NCI-H2081 treated with DMSO at 0.1 percent for 48 hours (cell line): ENCODE results near the gene TMC5.
A peak's percentile ranks its signal among the peaks of the same experiment; 100 is the strongest.
"Not testable (repeated sequence)": the region's sequence is repeated elsewhere in the genome, so short reads cannot be mapped to it uniquely, and the experiment has no call there.

ENCODE experiments used
- DNase-seq: peaks from one replicate; lab custom pipeline; 2025; lab: John Stamatoyannopoulos, UW

Gene TMC5, protein sequence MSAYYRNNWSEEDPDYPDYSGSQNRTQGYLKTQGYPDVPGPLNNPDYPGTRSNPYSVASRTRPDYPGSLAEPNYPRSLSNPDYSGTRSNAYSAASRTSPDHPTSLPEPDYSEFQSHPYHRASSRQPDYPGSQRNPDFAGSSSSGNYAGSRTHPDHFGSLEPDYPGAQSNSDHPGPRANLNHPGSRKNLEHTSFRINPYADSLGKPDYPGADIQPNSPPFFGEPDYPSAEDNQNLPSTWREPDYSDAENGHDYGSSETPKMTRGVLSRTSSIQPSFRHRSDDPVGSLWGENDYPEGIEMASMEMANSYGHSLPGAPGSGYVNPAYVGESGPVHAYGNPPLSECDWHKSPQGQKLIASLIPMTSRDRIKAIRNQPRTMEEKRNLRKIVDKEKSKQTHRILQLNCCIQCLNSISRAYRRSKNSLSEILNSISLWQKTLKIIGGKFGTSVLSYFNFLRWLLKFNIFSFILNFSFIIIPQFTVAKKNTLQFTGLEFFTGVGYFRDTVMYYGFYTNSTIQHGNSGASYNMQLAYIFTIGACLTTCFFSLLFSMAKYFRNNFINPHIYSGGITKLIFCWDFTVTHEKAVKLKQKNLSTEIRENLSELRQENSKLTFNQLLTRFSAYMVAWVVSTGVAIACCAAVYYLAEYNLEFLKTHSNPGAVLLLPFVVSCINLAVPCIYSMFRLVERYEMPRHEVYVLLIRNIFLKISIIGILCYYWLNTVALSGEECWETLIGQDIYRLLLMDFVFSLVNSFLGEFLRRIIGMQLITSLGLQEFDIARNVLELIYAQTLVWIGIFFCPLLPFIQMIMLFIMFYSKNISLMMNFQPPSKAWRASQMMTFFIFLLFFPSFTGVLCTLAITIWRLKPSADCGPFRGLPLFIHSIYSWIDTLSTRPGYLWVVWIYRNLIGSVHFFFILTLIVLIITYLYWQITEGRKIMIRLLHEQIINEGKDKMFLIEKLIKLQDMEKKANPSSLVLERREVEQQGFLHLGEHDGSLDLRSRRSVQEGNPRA

DNA sequence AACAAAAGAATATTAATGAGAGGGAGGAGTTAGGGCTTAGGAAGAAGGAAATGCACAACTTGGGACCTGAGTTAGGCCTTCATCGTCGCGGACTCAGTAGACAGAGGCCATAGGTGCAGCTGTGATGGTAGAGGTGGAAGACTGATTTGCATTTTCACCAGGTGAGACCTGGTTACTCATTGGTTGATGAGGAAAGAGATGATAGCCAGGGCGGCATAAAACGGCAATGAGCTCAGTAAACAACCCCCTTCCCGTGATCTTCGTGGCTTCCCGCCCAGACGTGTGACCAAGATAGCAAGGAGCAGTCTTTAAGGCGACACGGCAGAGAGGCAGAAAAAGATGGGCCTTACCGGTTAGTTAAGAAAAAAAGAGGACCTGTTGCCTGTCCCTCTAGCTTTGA is at the start of gene TMC5:
TSS of gene TMC5 (plus strand) at position 244 of the 400 bp plus-strand sequence. CDS start 22,156 bp downstream, outside the sequence.
- no peak for DNase-seq

DNA sequence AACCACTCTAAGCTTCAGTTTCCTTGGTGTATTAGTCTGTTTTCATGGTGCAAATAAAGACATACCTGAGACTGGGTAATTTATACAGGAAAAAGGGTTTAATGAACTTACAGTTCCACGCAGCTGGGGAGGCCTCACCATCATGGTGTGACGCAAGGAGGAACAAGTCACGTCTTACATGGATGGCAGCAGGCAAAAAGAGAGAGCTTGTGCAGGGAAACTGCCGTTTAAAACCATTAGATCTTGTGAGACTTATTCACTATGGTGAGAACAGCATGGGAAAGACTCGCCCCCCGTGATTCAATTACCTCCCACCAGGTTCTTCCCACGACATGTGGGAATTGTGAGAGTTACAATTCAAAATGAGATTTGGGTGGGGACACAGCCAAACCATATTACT is 45.1 kb upstream of the TMC5 start:
- not testable (repeated sequence) for DNase-seq

DNA sequence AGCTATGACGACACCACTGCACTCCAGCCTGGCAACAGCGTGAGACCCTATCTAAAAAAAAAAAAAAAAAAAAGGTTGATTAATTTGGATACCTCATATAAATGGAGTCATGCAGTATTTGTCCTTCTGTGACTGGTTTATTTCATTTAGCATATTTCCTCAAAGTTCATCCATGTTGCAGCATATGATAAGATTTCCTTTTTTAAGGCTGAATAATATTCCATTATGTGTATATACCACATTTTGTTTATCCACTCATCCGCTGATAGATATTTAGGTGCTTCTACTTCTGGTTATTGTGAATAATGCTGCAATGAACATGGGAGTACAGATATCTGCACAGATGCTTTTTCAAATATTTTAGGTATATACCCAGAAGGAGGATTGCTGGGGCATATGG is 43.3 kb upstream of the TMC5 start:
- DNase-seq: no peak

- DNase-seq: no peak
Observed at GRCh38 chr16:19375561-19376158, 42.0 kb upstream of the TMC5 start.

DNA sequence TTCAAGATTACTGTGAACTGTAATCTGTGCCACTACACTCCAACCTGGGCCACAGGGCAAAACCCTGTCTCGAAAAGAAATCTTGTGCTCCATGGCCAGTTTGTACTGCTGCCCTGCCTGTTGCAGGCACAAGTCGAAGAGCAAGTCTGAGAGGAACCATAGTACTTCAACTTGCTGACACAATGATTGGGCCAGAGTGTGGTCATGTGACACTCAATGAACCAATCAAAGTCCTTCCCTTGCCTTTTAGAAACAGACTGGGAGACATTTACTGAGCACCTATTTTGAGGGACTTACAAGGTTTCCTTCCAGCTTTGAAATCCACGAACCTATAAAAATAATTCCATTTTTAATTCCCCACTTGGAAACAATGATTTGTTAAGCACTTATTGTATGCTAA is 39.8 kb upstream of the TMC5 start:
- DNase-seq: no peak

DNA sequence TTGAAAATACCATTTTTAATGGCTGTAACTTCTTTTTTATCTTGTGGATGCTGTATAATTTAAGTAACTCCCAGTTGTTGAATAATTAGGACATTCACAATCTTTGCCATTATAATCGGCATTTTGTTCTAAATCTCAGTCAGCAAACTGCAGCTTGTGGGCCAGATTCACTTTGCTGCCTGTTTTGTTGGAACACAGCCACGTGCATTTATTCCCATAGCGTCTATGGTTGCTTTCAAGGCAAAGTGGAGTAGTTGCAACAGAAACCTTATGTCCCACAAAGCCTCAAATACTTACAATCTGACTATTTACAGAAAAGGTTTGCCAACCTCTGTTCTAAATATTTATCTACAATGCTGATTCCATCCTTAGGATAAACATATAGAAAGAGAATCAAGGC is 39.2 kb upstream of the TMC5 start:
- DNase-seq: no peak

- DNase-seq: no peak
Observed at GRCh38 chr16:19379838-19380237, 37.8 kb upstream of the TMC5 start.

DNA sequence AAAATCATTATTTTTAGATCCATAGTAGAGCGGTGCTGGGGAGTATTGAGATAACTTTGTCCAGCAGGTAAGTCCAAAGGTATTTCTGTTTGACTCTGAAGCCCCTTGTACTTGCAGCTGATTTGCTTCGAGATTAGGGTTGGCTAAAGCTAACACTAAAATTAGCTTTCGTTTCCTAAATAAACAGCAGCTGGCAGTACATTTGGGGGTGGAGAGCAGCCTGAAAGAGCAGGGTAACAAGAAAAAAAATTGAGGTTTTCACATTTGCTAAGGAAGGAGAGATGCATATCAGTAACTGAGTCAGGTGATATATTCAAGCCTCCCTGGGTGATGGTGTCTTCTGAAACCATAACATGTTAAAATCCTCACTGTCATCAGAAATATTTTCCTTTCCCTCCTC is 37.4 kb upstream of the TMC5 start:
- no peak for DNase-seq

GRCh38 chr16:19382084-19382801 is 35.4 kb upstream of the TMC5 start:
- no peak for DNase-seq

- DNase-seq: no peak
Observed at GRCh38 chr16:19382887-19383816, 34.5 kb upstream of the TMC5 start.

DNA sequence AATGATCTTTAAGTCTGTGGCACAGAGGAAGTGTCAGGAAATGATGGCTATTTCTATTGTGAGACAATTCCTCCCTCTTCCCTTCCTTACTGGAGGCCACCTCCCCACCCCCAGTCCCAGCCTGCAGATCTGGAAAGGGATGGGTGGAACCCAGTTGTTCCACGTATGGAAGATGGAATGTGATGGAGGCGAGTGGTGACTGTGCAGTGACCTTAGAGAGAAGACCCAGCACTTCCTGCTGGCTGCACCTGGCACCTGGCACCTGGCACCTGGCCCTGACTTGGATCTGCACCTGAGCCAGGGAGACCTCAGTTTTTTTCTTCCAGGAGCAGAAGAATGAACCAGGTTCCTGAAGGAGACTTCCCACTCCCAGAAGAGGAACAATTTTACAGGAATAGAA is 33.0 kb upstream of the TMC5 start:
- DNase-seq: no peak

DNA sequence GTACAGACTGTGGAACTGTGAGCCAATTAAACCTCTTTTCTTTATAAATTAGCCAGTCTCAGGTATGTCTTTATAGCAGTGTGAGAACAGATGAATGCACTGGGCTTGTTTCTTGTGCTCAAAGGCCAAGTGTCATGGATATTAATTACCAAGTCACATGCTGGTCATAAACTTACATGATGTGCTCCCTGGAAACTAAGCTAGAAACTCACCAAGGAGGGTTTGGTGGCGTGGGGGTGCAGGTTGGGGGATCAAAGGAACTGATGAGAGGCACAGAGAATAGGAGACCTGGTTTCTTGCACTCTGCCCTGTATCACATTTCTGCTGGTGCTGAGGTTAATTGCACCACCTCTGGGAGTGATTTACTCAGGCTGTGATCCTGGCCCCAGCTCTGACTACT is 31.2 kb upstream of the TMC5 start:
- DNase-seq: no peak

GRCh38 chr16:19389246-19389645 is 28.4 kb upstream of the TMC5 start:
- DNase-seq: peak; percentile 38

- DNase-seq: not testable (repeated sequence)
Observed at GRCh38 chr16:19391185-19391776, 26.4 kb upstream of the TMC5 start.

DNA sequence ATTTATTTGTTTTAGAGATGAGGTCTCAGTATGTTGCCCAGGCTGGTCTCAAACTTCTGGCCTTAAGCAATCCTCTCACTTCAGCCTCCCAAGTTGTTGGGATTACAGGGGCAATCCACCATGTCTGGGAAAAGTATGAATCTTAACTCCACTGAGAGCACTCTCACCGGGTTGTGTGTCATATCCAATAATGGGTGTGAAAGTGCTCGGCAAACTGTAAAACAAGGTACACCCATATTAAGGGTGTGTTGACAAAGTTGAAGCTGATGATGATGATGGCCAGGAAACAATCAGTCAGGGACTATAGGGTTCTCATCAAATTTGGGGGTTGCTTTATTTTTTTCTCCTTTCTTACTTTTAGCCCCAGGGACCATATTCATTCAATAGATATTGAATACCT is 25.3 kb upstream of the TMC5 start:
- DNase-seq: no peak

DNA sequence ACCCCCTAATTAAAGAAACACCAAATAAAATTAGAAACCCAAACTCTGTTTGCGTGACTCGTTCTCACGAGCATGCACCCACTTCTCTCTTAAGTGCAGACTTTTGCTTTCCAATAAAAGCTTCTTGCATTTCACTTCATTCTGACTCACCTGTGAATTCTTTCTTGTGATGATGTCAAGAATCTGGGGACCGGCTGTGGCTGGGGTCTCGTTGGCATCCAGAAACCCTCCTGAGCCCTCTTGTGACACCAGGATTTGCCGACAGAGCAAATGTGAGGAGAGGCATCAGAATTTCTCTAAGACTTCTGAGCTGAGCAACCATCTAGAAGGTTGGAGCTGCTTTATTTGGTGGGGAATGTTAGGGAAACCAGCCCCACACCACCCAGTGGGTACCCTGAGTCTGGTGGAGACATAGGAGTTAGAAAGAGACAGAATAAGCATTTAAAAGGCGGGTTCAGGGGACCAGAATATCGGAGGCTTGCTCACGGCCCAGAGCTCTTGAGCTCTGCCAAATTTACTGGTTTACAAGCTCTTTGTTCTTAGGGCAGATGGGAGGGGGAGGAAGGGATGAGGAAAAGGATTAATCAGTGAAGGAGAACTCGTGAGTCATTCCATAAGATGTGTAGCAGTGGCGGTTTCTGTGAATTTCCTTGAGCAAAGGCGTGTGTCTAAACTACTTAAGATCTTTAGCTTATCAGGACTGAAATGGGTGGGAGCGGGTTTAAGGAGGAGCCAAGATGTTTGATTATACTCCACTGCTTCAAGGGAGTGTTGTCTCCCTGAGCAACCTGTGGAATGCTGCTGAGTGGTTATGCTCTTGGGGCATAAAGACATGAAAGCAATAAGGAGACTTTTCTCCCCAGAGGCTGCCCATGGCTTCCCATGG is 24.2 kb upstream of the TMC5 start:
- no peak for DNase-seq

DNA sequence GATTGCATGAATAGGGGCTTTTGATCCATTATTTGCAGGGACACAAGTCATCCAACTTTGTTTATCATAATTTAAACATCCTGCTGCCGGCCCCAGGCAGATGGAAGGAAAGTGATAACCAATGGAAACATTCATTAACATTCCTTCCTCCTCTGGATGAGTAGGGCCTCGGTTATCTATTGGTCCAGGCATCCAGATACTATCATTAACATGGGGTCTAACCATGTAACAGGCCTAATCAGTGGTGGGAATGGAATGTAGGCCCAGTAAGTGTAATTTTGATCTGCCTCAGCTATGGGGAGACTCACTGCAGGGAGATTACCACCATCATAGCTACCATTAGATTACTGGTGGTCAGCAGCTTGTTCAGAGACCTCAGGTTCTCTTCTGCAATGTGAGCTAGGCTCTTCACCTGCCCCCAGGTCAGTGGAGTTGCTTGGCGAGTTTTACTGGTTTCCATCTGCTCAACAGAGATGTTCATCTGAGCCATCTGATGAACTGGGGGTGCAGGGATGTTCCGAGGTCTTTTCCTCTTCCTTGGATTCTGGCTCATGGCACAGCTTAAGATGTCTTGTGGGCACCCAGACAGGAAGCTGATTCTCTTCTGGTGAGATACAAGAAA is 21.9 kb upstream of the TMC5 start:
- not testable (repeated sequence) for DNase-seq

GRCh38 chr16:19396555-19397011 is 21.1 kb upstream of the TMC5 start:
- peak; percentile 36 for DNase-seq

DNA sequence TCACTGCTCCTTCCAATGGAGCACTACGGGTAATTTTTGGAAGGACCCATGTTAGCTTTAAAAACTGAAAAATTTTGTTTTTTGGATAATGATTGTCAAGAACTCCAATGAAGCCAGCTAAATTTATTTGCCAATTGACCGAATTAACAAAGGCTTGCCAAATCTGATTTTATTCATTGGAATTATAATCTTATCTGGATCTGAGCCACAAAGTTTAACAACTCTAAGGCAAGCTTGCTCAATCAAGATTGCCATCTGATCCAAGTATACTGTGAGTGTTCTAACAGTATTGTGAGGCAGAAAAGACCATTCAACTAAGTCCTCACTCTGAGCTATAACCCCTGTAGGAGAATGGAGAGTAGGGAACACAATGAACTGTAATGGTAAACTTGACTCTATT is 20.3 kb upstream of the TMC5 start:
- not testable (repeated sequence) for DNase-seq
